GM12878 (cell line): ENCODE results near the gene EPHA7. TPM values are rescaled to one million over a fixed set of nuclear protein-coding genes. Genes with fewer than 3 reads are reported as not detected.

Source experiments
- ATAC-seq: fragments of 200-7000 bp; cut with Tn5 transposase; 3 replicates; pipeline ENCODE4 v1.9.1; 2020; ENCODE audit warnings: mild to moderate bottlenecking, moderate library complexity
- BruUV-seq: library from RNA; stranded (reverse); fragments of 400-500 nt; replicated peaks from 2 replicates; lab custom pipeline; 2021; lab: Mats Ljungman, UMichigan
- CTCF ChIA-PET: fragments of 300-600 bp; sonication (Branson Sonifier 250); formaldehyde crosslinking; extraction: SDS; loops from one replicate; lab custom pipeline; 2021; ENCODE audit warnings: inconsistent platforms; lab: Yijun Ruan, JAX
- POLR2A ChIA-PET: fragments of 350-600 bp; formaldehyde crosslinking; extraction: SDS; loops from one replicate; lab custom pipeline; 2021; ENCODE audit warnings: inconsistent platforms; lab: Charles Lee
- RAD21 ChIA-PET: fragments of 300-600 bp; sonication (Branson Sonifier 250); formaldehyde crosslinking; loops from one replicate; lab custom pipeline; 2023; ENCODE audit warnings: antibody characterized with exemption; ENCODE audit not compliant: unreplicated experiment; lab: Charles Lee
- SMC1A ChIA-PET: fragments of 300-600 bp; sonication (Branson Sonifier 250); formaldehyde crosslinking; loops from one replicate; lab custom pipeline; 2023; ENCODE audit not compliant: unreplicated experiment, uncharacterized antibody; lab: Charles Lee
- DNase-seq: peaks from one replicate; pipeline ENCODE4 v3.0.0-alpha.2; 2011; ENCODE audit warnings: low read depth, low spot score
- FAIRE-seq: peaks from 3 replicates; lab custom pipeline; 2011; peaks lifted over from hg19 to GRCh38; lab: Jason Lieb, UNC
- H2AFZ ChIP-seq: 2 replicates; pipeline ENCODE4 v1.6.0; 2011; ENCODE audit warnings: low read depth, low read length, control low read depth; ENCODE audit not compliant: control insufficient read depth
- H3K27ac ChIP-seq: 2 replicates; pipeline ENCODE4 v1.5.1; 2011; ENCODE audit warnings: control low read depth; ENCODE audit not compliant: control insufficient read depth, insufficient read depth
- H3K27me3 ChIP-seq, 2 experiments: replicated peaks in 1 of 2; 2 replicates each; pipeline versions ENCODE4 v1.6.0 to v1.6.1; 2011; ENCODE audit warnings: low read length in 1 of 2; ENCODE audit not compliant: control insufficient read depth in 2 of 2, insufficient read depth in 2 of 2
- H3K36me3 ChIP-seq, 2 experiments: 2 replicates each; pipeline ENCODE4 v1.5.1; 2011; ENCODE audit warnings: low read length in 1 of 2; ENCODE audit not compliant: control insufficient read depth in 2 of 2, insufficient read depth in 2 of 2
- H3K4me1 ChIP-seq: 2 replicates; pipeline ENCODE4 v1.6.1; 2011; ENCODE audit warnings: mild to moderate bottlenecking, low read length, moderate library complexity, mixed read lengths; ENCODE audit not compliant: control insufficient read depth, insufficient read depth
- H3K4me2 ChIP-seq: 2 replicates; pipeline ENCODE4 v1.6.0; 2011; ENCODE audit warnings: control low read depth; ENCODE audit not compliant: control insufficient read depth, insufficient read depth
- H3K4me3 ChIP-seq: fragments of 200-600 bp; sonication (generic); 2 replicates; pipeline ENCODE4 v1.5.1; 2016
- H3K79me2 ChIP-seq: 2 replicates; pipeline ENCODE4 v1.6.0; 2011; ENCODE audit warnings: low read length; ENCODE audit not compliant: control insufficient read depth, insufficient read depth
- H3K9ac ChIP-seq: 2 replicates; pipeline ENCODE4 v1.8.0; 2011; ENCODE audit warnings: low read length, control low read depth, mixed read lengths; ENCODE audit not compliant: control insufficient read depth, insufficient read depth
- H3K9me3 ChIP-seq: replicated peaks from 3 replicates; pipeline ENCODE4 v1.5.1; 2011; ENCODE audit warnings: mild to moderate bottlenecking, low read length; ENCODE audit not compliant: control insufficient read depth, insufficient read depth
- H4K20me1 ChIP-seq: 2 replicates; pipeline ENCODE4 v1.6.0; 2011; ENCODE audit not compliant: control insufficient read depth, insufficient read depth
- ATF2 ChIP-seq: IDR thresholded peaks from 2 replicates; pipeline ENCODE4 v1.6.1; 2012; ENCODE audit warnings: low read length, inconsistent platforms
- ATF7 ChIP-seq: fragments of 450-650 bp; IDR thresholded peaks from 2 replicates; pipeline ENCODE4 v1.6.1; 2016; ENCODE audit warnings: low read depth, mild to moderate bottlenecking
- BCL3 ChIP-seq: IDR thresholded peaks from 2 replicates; pipeline ENCODE4 v1.6.1; 2011; ENCODE audit warnings: borderline replicate concordance, low read depth, mild to moderate bottlenecking, moderate library complexity, low read length; ENCODE audit not compliant: insufficient read depth, poor library complexity, severe bottlenecking
- ELK1 ChIP-seq: IDR thresholded peaks from 2 replicates; pipeline ENCODE4 v1.6.1; 2012; ENCODE audit warnings: low read depth, low read length, improper control_type of control experiment
- EP300 ChIP-seq, 2 experiments: fragments of 150-350 bp in 1 of 2; IDR thresholded peaks; 2 replicates each; pipeline ENCODE4 v1.6.1; 2011 to 2012; ENCODE audit warnings: low read depth in 2 of 2, low read length in 2 of 2, borderline replicate concordance in 1 of 2, improper control_type of control experiment in 1 of 2, inconsistent platforms in 1 of 2; ENCODE audit not compliant: control insufficient read depth in 1 of 2
- ESRRA ChIP-seq: IDR thresholded peaks from 2 replicates; pipeline ENCODE4 v1.6.1; 2012; ENCODE audit warnings: mild to moderate bottlenecking, low read length, improper control_type of control experiment
- IRF4 ChIP-seq: IDR thresholded peaks from 2 replicates; pipeline ENCODE4 v1.6.1; 2011; ENCODE audit warnings: low read depth, low read length
- MTA2 ChIP-seq: fragments of 450-650 bp; IDR thresholded peaks from 2 replicates; pipeline ENCODE4 v1.6.1; 2016; ENCODE audit warnings: low read depth, mild to moderate bottlenecking, moderate library complexity
- NFIC ChIP-seq: IDR thresholded peaks from 2 replicates; pipeline ENCODE4 v1.6.1; 2012; ENCODE audit warnings: low read depth, mild to moderate bottlenecking, inconsistent platforms, low read length, moderate library complexity
- RELB ChIP-seq: fragments of 450-650 bp; IDR thresholded peaks from 2 replicates; pipeline ENCODE4 v1.6.1; 2017; ENCODE audit warnings: low read depth, mild to moderate bottlenecking, moderate library complexity
- RUNX3 ChIP-seq: IDR thresholded peaks from 2 replicates; pipeline ENCODE4 v1.6.1; 2012; ENCODE audit warnings: low read length, inconsistent platforms
- SMAD1 ChIP-seq: fragments of 450-650 bp; IDR thresholded peaks from 2 replicates; pipeline ENCODE4 v1.6.1; 2018; ENCODE audit warnings: mild to moderate bottlenecking, low read depth; ENCODE audit not compliant: partially characterized antibody
- STAT1 ChIP-seq: fragments of 450-650 bp; conservative IDR thresholded peaks from 2 replicates; pipeline ENCODE4 v1.6.1; 2014; ENCODE audit warnings: antibody characterized with exemption, mild to moderate bottlenecking
- ZNF217 ChIP-seq: fragments of 450-650 bp; IDR thresholded peaks from 2 replicates; pipeline ENCODE4 v1.6.1; 2017; ENCODE audit warnings: antibody characterized with exemption, mild to moderate bottlenecking
- ZNF24 ChIP-seq: fragments of 450-650 bp; IDR thresholded peaks from 2 replicates; pipeline ENCODE4 v1.6.1; 2017; ENCODE audit warnings: antibody characterized with exemption, mild to moderate bottlenecking
- ZSCAN29 ChIP-seq: fragments of 450-650 bp; IDR thresholded peaks from 2 replicates; pipeline ENCODE4 v1.6.1; 2017; ENCODE audit warnings: mild to moderate bottlenecking, moderate library complexity
- WGBS: methylation state at CpG from one replicate; pipeline ENCODE4 v1.1.6; 2016; ENCODE audit warnings: low lambda C conversion rate; ENCODE audit not compliant: insufficient replicate concordance, insufficient coverage; ENCODE audit errors: missing lambda C conversion rate; 5-methylcytosine and 5-hydroxymethylcytosine counted together
- in situ Hi-C: fragments of 300-500 bp; cut with MboI; formaldehyde crosslinking; loops from 9 replicates; pipeline ENCODE4 v1.14.3; 2018; ENCODE audit warnings: mixed read lengths
- intact Hi-C: fragments of 100-400 bp; cut with micrococcal nuclease; formaldehyde crosslinking; loops from one replicate; pipeline ENCODE4 v1.14.2; 2022; ENCODE audit not compliant: unreplicated experiment
- polyA plus RNA-seq, 11 experiments: library from polyadenylated mRNA; depleted of rRNA in 4 of 11; unstranded in 6 of 11; stranded (reverse) in 5 of 11; fragments of >200 nt; fragmentation: Nextera tagmentation in 4 of 11; fragmentation: Illumina TruSeq in 1 of 11; extraction: Ambion mirVana in 4 of 11; extraction: Trizol in 1 of 11; gene quantifications; 1 replicate in 1 of 11; 2 replicates in 10 of 11; pipeline versions ENCODE4 v1.2.1 to v1.2.3, GENCODE V29; 2011 to 2016; ENCODE audit warnings: inconsistent platforms in 2 of 11, missing spikeins in 2 of 11, low read depth in 1 of 11
- total RNA-seq, 4 experiments: library from RNA; depleted of rRNA in 3 of 4; stranded (reverse); fragments of >200 nt in 3 of 4; fragmentation: Illumina TruSeq in 1 of 4; extraction: Trizol in 1 of 4; gene quantifications; 2 replicates each; pipeline versions ENCODE4 v1.2.1 to v1.2.3, GENCODE V29; 2013 to 2021

Gene EPHA7
- total and polyA plus RNA-seq, 10 of the 15 experiments (the other 5 are each of a cell fraction or from before 2014, with no cell fraction given), result not detected

GRCh38 chr6:93453956-93454355 is 34.6 kb upstream of the EPHA7 start:
- H3K27me3 ChIP-seq, result no peaks in the 10 kb centered on the region; a peak in 1 of 4 replicates
- 31% methylated on average over 3 of the region's 3 CpGs for WGBS
- SMC1A ChIA-PET, result no interaction called here
- 0 out of 2 replicates have a peak, but pooled peaks cover 3% of the 10 kb centered on the region for H3K4me1 ChIP-seq
- FAIRE-seq, result no peak
- H3K9me3 ChIP-seq, result no peaks in the 10 kb centered on the region
- no peaks in the 10 kb centered on the region for H4K20me1 ChIP-seq
- peak; percentile 94 for ATAC-seq
- H2AFZ ChIP-seq, result no peak overlapping the region
- H3K27ac ChIP-seq, result no peak overlapping the region
- POLR2A ChIA-PET, result no interaction called here
- H3K79me2 ChIP-seq, result no peaks in the 10 kb centered on the region
- in situ Hi-C loops, result no loop called here
- no peaks in the 10 kb centered on the region for H3K36me3 ChIP-seq
- RAD21 ChIA-PET, result no interaction called here
- peak; percentile 35 for DNase-seq
- peak overlapping the region; percentile 32; the same call in 1 of the 2 replicates for H3K4me2 ChIP-seq
- H3K4me3 ChIP-seq, result no peak overlapping the region
- CTCF ChIA-PET, result no interaction called here
- H3K9ac ChIP-seq, result no peak overlapping the region
- BruUV-seq, result no TSS peak
- intact Hi-C loops, result no loop called here
- TF ChIP-seq ELK1, result no peak
- TF ChIP-seq IRF4, result 0 out of 2 replicates have a peak, but pooled peaks have one; percentile 36
- TF ChIP-seq NFIC, result peak; percentile 54; the same call in 1 of the 2 replicates
- 0 out of 2 replicates have a peak, but pooled peaks have one; percentile 26 for TF ChIP-seq ZNF24
- TF ChIP-seq RELB, result peak; percentile 51; the same call in 1 of the 2 replicates
- TF ChIP-seq ESRRA, result no peak
- peak; percentile 93 for TF ChIP-seq RUNX3
- TF ChIP-seq ATF7, result peak; percentile 47; the same call in 1 of the 2 replicates
- TF ChIP-seq MTA2, result peak; percentile 86
- TF ChIP-seq ZNF217, result peak; percentile 85; the same call in 1 of the 2 replicates
- peak; percentile 41 for TF ChIP-seq SMAD1
- TF ChIP-seq ZSCAN29, result no peak
- TF ChIP-seq STAT1, result no peak
- TF ChIP-seq BCL3, result no peak
- TF ChIP-seq ATF2, result peak; percentile 49; the same call in 1 of the 2 replicates
- peak in 1 of 2 experiments; percentile 72; a peak in 2 of 4 replicates for TF ChIP-seq EP300 (IDR thresholded peaks at IDR 0.05; ENCODE audit: borderline replicate concordance in 1 of 2, control insufficient read depth in 1 of 2, low read depth in 2 of 2, low read length in 2 of 2)
